Colon (tissue), 2 donors: ENCODE data around the gene COL11A1.
"Not testable (repeated sequence)": the region's sequence is repeated elsewhere in the genome, so short reads cannot be mapped to it uniquely, and the experiment has no call there.

Source experiments
- FAIRE-seq: peaks from 2 replicates; lab custom pipeline; 2012; peaks lifted over from hg19 to GRCh38; lab: Jason Lieb, UNC
- donor health status: control.
- donor health status: control.

COL11A1 gene

DNA sequence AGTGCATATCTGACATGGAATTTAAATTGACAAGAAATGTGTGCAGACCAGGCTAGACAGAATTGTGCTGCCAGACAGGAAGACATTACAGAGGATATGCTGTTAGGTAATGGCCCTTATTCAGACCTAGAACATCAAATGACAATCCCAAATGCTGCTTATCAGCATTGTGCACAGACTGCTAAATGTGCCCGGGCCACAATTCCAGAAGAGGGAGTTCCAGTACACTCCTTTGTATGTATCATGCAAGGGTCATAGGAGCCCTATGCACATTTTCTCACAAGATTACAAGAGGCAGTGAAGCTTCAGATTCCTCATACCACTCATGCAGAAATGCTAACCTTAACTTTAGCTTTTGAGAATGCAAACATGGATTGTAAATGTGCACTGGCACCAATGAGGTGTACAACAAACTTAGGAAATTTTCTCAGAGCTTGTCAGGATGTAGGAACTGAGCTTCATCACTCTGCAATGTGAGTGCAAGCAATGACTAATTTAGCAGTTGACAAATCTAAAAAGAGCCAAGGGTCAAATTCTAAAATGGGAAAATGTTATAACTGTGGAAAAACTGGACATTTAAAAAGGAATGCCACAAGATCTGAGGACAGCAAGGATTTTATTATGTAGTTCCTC lies 273.5 kb downstream of the COL11A1 start:
- FAIRE-seq = no peak

DNA sequence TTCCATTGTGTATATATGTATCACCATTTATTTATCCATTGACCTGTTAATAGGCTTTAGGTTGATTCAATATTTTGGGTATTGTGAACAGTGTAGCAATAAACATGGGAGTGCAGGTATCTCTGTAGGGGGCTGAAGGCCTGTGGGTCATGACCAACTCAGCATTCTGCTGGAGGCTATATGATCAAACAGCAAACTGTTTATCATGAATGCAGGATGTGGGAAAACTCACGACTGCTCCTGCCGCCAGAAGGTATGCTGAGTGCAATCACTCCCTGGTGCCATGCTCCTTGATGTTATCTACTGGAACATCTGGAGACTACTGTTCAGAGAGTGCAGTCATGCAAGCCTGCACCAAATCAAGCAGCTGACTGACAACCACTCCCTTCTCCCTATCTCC lies 275.2 kb downstream of the COL11A1 start:
- FAIRE-seq = no peak

DNA sequence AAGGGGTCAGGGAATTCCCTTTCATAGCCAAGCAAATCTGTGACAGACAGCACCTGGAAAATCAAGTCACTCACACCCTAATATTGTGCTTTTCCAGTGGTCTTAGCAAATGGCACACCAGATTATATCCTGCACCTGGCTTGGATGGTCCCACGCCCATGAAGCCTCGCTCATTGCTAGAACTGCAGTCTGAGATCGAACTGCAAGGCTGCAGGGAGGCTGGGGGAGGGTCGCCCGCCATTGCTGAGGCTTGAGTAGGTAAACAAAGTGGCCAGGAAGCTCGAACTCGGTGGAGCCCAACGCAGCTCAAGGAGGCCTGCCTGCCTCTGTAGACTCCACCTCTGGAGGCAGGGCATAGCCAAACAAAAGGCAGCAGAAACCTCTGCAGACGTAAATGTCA lies 281.6 kb downstream of the COL11A1 start:
- not testable (repeated sequence) for FAIRE-seq
